Vagina (tissue), 2 donors: ENCODE data around the gene OR2AE1.

Source experiments
- POLR2A ChIP-seq, 2 donors: fragments of 450-650 bp; IDR thresholded peaks; one replicate each; pipeline ENCODE4 v1.6.1; 2017; ENCODE audit warnings: antibody characterized with exemption in 2 of 2, mild to moderate bottlenecking in 2 of 2, moderate library complexity in 2 of 2
- POLR2AphosphoS5 ChIP-seq, 2 donors: sonication (generic); formaldehyde crosslinking; IDR thresholded peaks; one replicate each; pipeline ENCODE4 v1.9.0; 2017; ENCODE audit warnings: antibody characterized with exemption in 2 of 2, mild to moderate bottlenecking in 2 of 2, low read depth in 1 of 2; ENCODE audit not compliant: insufficient read depth in 1 of 2
- TF ChIP-seq, protein P1 (sequence below), 3 experiments: fragments of 450-650 bp in 2 of 3; fragments of 200-600 bp in 1 of 3; sonication (generic) in 1 of 3; IDR thresholded peaks; one replicate each; pipeline ENCODE4 v1.5.1; 2017 to 2019; ENCODE audit warnings: antibody characterized with exemption in 3 of 3, mild to moderate bottlenecking in 2 of 3, moderate library complexity in 2 of 3

DNA sequence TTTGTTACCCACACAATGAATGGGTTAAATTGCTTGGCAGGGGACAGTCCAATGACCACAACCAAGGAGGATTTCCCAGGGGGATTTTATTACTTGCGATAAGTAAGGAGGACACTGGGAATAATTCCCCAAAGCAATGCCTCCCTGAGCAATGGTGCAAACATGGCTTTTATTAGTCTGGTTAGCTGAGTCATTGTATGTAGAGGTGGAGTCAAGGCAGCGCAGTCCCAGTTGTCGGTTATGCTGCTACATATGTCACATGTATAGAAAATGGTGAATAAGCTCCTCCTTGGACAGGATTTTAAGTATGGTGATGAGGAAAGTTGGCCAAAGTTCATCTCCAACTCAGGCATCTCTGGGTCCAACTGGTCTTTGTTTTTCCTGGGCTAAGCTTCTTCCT is 46.4 kb upstream of the OR2AE1 start:
- no peak for TF ChIP-seq POLR2A (IDR thresholded peaks at IDR 0.05)
- TF ChIP-seq, protein P1, sequence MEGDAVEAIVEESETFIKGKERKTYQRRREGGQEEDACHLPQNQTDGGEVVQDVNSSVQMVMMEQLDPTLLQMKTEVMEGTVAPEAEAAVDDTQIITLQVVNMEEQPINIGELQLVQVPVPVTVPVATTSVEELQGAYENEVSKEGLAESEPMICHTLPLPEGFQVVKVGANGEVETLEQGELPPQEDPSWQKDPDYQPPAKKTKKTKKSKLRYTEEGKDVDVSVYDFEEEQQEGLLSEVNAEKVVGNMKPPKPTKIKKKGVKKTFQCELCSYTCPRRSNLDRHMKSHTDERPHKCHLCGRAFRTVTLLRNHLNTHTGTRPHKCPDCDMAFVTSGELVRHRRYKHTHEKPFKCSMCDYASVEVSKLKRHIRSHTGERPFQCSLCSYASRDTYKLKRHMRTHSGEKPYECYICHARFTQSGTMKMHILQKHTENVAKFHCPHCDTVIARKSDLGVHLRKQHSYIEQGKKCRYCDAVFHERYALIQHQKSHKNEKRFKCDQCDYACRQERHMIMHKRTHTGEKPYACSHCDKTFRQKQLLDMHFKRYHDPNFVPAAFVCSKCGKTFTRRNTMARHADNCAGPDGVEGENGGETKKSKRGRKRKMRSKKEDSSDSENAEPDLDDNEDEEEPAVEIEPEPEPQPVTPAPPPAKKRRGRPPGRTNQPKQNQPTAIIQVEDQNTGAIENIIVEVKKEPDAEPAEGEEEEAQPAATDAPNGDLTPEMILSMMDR (IDR thresholded peaks at IDR 0.05): no peak
- no peak for TF ChIP-seq POLR2AphosphoS5 (IDR thresholded peaks at IDR 0.05; ENCODE audit: insufficient read depth in 1 of 2, low read depth in 1 of 2)
